ENCODE measurements around the gene CEP68.
"Not testable (repeated sequence)": the region's sequence is repeated elsewhere in the genome, so short reads cannot be mapped to it uniquely, and the experiment has no call there.

CEP68 gene

DNA sequence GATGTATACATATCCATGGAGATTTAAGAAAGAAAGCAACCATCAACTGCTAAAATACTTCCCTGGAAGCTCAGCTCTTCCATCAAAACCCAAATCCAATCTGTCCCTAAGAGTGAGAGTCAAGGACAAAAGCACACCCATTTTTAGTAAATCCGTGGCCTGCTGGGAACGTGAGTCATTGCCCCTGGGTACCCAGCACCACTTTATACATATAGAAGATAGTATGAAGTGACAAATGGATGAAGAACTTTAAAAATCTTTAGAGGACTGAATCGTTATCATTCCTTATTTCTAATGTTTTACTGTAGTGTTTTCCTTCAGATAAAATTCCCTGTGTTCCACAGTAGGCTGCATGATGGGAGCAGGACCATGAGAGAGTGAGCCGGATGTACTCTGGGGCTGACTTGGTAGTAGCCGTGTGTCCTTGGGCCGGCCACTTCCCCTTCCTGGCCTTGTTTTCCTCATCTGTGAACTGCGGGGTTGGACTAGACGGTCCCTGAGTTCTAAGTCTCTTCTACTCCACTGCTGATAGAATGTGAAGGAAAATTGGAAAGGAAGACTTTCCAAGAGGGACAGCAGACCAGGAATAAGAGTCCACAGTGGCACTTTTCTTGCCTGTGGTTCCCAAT lies 28.5 kb upstream of the CEP68 start:
- DNase-seq: no peak
- TF ChIP-seq, protein P1, sequence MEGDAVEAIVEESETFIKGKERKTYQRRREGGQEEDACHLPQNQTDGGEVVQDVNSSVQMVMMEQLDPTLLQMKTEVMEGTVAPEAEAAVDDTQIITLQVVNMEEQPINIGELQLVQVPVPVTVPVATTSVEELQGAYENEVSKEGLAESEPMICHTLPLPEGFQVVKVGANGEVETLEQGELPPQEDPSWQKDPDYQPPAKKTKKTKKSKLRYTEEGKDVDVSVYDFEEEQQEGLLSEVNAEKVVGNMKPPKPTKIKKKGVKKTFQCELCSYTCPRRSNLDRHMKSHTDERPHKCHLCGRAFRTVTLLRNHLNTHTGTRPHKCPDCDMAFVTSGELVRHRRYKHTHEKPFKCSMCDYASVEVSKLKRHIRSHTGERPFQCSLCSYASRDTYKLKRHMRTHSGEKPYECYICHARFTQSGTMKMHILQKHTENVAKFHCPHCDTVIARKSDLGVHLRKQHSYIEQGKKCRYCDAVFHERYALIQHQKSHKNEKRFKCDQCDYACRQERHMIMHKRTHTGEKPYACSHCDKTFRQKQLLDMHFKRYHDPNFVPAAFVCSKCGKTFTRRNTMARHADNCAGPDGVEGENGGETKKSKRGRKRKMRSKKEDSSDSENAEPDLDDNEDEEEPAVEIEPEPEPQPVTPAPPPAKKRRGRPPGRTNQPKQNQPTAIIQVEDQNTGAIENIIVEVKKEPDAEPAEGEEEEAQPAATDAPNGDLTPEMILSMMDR (IDR thresholded peaks at IDR 0.05; ENCODE audit: low read depth, low read length): no peak
- H3K4me1 ChIP-seq: no peaks in the 10 kb centered on the region
- H3K36me3 ChIP-seq: no peaks in the 10 kb centered on the region
- H3K9me3 ChIP-seq: no peaks in the 10 kb centered on the region
- H3K27me3 ChIP-seq: no peaks in the 10 kb centered on the region
- no peak overlapping the region for H3K4me3 ChIP-seq (ENCODE audit: low read depth, low read length)

DNA sequence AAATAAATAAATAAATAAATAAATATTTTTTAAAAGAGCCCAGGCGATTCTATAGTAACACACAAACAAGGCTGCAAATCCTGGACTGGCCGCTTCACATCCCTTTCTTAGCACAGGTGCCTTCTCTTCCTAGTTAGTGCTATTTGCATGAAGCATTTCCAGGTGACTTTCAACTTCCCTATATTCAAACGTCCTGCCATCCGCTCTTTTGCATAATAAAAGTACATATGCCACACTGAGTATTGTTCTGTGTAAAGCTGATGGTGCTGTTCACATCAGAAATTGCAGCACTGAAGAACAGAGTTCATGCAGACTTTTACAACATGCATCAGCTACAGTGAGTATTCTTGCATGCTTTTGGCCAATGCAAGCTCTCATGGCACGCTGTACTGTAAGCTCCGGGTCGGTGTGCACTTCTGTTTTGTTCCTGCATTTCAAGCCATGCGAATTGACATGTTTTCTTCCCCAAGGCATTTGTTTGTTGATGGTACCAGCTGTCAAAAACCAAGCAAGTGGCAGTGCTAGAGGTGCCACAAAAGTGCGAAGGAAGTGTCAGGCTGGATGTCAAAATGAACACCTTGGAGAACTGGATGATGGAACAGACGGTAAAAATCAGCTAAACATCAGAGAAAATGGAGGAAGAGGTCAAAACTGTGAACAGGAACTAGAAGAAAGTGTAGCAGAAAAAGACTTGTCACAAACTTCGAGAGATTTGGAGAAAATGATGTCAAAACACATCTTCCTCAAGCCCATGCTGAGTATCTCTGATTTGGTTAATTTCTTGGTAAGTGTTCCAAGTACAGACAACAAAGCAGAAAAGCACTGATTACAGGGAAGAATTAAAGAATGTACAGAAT lies 25.5 kb upstream of the CEP68 start:
- TF ChIP-seq, protein P1 (IDR thresholded peaks at IDR 0.05; ENCODE audit: low read depth, low read length): no peak
- H3K27me3 ChIP-seq: no peaks in the 10 kb centered on the region
- H3K9me3 ChIP-seq: no peaks in the 10 kb centered on the region
- no peak overlapping the region for H3K4me3 ChIP-seq (ENCODE audit: low read depth, low read length)
- DNase-seq: no peak
- no peaks in the 10 kb centered on the region for H3K36me3 ChIP-seq
- H3K4me1 ChIP-seq: no peaks in the 10 kb centered on the region

DNA sequence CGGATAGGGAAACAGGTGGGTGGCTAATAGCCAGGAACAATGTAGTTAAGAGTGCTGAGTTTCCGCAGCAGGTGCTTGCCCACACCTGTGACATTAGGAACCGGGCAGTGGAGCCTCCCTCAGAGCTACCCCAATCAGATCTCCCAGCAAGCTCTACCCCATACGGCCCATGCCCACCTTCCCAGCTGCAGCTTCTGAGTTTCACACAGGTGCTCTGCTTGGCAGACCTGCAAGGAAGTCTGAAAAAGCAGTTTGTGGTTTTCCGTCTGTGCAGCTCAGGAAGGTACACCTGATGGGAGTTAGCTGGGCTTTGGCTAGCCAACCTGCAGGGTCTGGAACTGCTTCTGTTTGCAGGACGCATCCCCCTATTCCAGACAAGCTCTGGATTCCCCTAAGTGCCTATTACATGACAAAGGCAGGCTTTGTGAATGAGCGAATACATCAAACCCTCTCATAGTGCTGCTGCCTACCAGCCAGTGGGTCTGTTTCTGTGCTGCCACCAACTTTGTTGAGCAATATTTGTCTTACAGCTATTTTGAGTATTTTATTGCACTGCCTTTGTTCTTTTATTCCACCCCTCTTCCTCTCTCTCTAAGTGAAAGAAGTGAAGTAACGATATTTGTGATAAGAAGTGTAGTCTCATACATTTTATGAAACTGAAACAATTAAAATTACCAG lies 24.7 kb upstream of the CEP68 start:
- TF ChIP-seq, protein P1 (IDR thresholded peaks at IDR 0.05; ENCODE audit: low read depth, low read length): no peak
- Histone ChIP-seq H3K4me1 (no peaks in the 10 kb centered on the region), H3K9me3 (no peaks in the 10 kb centered on the region), H3K36me3 (no peaks in the 10 kb centered on the region), H3K4me3 (ENCODE audit: low read depth, low read length) (no peak overlapping the region), H3K27me3 (no peaks in the 10 kb centered on the region)
- DNase-seq: no peak

DNA sequence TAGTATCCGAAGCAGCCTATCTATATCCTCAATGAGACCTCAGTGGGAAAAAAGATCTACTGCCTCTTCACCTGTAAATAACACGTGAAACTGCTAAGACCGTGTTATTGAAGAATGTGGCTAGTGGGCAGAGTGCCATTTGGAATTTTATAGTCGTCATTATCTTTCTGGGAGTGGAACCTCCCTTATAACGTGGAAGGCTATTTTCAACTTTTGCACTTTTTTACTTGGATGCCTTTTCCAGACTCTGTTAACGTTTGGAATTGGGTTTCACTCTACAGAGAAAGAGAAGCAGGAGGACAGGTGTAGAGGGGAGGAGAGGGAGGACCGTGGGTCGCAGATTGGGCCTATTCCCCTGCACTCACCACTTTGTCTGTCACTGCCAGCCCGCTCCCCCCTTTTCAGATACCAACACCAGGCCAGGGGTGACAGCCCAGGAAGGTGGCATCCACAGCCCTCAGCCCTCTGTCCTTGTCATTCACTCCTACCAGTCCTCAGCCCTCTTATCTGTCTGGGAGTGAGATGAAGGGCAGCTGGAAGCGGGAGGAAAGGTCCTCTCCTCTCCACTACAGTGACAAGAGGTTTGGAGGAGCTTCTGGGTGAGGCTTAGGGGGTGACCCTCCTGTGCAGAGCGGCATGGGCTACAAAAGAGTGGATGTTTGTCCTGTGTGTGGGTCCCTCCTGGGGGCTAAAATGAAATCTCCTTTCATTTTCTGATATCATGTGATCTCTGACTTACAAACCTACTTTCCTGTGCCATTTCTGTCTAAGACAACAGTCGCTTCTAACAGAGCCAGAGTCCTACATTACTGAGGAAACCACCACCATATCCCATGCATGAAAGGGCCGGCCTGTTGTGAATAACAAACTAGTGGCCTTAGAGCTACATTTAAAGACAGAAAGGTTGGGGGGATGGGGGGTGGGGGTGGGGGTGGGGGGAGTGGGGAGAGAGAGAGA lies 23.9 kb upstream of the CEP68 start:
- Histone ChIP-seq H3K9me3 (no peaks in the 10 kb centered on the region), H3K4me3 (ENCODE audit: low read depth, low read length) (no peak overlapping the region), H3K4me1 (no peaks in the 10 kb centered on the region), H3K36me3 (no peaks in the 10 kb centered on the region), H3K27me3 (no peaks in the 10 kb centered on the region)
- DNase-seq: no peak
- TF ChIP-seq, protein P1 (IDR thresholded peaks at IDR 0.05; ENCODE audit: low read depth, low read length): no peak

DNA sequence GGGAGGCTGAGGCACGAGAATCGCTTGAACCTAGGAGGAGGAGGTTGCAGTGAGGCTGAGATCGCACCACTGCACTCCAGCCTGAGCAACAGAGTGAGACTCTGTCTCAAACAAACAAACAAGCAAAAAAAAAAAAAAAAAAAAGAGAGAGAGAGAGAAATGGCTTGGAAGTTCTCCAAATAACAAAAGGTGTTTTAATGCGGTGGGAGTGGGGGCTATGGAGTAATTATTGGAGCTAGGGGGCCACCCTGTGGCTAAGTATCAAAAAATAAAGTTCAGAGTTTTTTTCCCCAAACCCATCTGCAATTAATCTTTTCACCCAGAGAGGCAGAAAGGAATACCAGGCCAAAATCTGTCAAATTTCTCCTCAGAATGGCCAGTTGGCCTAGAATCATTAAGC lies 23.0 kb upstream of the CEP68 start:
- Histone ChIP-seq H3K27me3 (no peaks in the 10 kb centered on the region), H3K9me3 (no peaks in the 10 kb centered on the region), H3K4me1 (no peaks in the 10 kb centered on the region), H3K4me3 (ENCODE audit: low read depth, low read length) (no peak overlapping the region), H3K36me3 (no peaks in the 10 kb centered on the region)
- TF ChIP-seq, protein P1 (IDR thresholded peaks at IDR 0.05; ENCODE audit: low read depth, low read length): no peak
- DNase-seq: no peak

DNA sequence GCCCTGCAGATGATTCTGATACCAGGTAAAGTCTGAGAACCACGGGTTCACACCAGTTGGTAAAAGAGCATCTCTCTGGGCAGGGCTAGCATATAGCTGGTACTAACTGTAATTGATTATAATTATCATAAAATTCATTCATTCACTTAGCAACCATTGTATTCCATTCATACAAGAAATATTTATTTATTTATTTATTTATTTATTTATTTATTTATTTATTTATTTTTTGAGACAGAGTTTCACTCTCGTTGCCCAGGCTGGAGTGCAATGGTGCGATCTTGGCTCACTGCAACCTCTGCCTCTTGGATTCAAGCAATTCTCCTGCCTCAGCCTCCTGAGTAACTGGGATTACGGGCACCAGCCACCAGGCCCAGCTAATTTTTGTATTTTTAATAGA lies 22.5 kb upstream of the CEP68 start:
- H3K4me3 ChIP-seq (ENCODE audit: low read depth, low read length); DNase-seq; H3K27me3 ChIP-seq; H3K9me3 ChIP-seq; H3K36me3 ChIP-seq; H3K4me1 ChIP-seq: not testable (repeated sequence)

Measured in BE2C (cell line).